NK-92 (cell line): ENCODE results near the gene TARS2.

Experiments used
- DNase-seq: peaks from one replicate; lab custom pipeline; 2025; ENCODE audit not compliant: unreplicated experiment; lab: John Stamatoyannopoulos, UW

The TARS2 gene

DNA sequence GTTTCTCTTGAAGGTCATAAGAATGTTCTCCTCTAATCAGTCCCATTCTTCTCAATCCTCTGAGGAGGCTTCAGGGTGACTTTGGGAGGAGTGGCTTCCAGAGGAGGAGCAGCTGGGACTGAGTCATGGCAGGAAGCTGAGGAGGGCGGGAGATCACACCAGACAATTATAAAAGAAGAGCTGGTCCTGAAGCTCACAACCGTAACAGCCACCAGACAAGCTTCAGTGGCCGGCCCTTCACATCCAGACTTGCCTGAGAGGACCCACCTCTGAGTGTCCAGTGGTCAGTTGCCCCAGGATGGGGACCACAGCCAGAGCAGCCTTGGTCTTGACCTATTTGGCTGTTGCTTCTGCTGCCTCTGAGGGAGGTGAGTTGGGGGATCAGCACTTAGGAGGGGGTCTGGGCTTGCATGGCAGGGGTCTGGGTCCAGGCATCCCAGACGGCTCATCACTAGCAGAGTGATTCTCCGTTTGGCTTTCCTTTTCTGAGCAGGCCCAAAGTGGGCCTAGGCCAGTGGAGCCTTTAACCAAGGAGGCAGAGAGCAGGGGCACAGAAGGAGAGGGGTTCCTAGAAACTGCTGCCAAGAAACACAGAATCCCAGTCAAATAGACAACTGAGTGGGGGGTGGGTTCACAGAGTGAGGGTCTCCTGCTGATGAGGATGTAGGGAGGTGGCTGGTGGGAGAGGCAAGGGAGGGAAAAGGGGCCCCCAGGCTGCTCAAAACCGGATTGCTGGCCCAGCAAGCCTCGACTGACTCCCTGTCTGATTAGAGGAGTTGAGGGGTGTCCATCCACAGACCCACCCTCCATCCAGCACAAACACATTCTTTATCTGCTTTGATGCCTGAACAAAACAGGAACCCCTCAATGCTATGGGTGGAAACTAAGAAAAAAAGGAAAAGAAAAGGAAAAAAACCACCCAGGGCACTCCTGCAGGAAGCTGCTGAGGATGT is 21.0 kb downstream of the TARS2 start, which contains the start of gene ECM1:
Gene ECM1 (plus strand): TSS at position 198 of the 953 bp plus-strand sequence. CDS start 101 bp downstream, at position 299.
- no peak for DNase-seq

DNA sequence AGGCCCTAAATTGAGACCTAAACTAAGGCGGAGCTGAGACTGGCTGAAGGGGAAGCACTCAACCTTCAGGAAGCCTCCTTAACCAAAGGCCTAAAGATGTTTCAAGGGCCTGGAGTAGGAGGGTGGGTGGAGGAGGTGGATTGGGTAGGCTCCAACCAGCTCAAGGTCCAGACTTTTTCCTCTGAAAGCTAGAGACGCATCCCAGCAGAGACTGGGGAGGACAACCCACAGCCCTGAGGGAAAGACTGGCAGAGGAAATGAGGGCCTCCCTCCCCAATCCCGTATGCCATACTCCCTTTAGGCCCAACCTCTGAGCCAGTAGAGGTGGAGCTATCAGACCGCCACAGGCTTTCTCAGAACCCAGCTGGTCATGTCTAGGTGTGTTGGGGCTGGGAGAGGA is 21.8 kb downstream of the TARS2 start:
- no peak for DNase-seq

DNA sequence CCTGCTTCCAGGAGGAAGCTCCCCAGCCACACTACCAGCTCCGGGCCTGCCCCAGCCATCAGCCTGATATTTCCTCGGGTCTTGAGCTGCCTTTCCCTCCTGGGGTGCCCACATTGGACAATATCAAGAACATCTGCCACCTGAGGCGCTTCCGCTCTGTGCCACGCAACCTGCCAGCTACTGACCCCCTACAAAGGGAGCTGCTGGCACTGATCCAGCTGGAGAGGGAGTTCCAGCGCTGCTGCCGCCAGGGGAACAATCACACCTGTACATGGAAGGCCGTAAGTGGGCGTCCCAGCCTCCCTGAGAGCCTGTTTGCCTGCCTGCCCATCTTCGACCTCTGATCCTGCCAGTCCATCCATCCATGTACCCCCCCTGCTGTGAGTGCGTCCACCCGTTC is 24.3 kb downstream of the TARS2 start:
- no peak for DNase-seq

DNA sequence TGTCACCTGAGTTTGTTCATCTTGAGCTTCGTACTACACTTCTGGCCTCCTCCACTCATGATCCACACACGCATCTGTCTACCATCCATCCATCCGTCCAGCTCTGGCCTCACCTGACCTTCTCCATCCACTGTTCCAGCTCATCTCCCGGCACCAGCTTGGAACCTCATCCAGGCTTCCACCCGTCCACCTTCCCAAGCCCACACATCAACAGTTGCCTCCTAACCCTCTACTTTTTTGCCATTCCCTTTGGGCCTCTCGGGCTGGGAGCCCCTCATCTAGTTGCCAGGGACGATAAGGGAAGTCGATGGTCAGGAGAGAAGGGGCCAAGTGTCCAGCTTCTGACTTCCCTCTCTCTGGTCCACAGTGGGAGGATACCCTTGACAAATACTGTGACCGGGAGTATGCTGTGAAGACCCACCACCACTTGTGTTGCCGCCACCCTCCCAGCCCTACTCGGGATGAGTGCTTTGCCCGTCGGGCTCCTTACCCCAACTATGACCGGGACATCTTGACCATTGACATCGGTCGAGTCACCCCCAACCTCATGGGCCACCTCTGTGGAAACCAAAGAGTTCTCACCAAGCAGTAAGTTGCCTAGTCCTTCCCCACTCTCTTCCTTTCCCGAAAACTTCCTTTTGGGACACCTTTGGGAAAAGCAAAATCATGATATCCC is 24.9 kb downstream of the TARS2 start:
- no peak for DNase-seq

DNA sequence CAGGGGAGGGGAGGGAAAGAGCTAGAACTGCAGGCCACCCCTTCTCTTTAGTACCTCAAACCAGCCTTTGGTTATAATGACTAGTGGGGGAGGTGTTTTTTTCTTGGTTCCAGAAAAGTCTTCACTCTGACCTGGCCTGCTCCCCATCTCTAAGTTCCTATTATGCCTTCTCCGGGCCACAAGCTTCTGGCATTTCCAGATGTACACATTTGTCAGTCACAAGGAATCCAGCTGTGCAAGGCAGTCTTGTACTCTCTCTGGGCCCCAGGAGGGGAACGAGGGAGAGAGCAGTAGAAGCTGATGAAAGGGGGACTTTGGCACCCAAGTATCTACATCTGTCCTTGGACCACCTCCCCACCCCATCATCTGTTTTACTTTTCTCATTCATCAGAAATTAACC is 25.6 kb downstream of the TARS2 start:
- no peak for DNase-seq

DNA sequence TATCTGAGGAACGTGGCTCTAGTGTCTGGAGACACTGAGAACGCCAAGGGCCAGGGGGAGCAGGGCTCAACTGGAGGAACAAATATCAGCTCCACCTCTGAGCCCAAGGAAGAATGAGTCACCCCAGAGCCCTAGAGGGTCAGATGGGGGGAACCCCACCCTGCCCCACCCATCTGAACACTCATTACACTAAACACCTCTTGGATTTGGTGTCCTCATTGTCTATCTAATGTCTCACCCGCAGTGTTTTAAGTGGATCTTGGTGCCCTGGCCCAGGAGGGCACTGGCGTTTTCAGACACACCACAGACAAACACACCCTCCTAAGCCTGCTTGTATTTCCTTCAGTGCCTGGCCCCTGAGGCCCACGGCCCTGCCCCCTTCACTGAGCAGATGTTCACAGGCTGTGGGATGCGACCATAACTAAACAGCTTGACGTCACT is 26.2 kb downstream of the TARS2 start:
- DNase-seq, result no peak

DNA sequence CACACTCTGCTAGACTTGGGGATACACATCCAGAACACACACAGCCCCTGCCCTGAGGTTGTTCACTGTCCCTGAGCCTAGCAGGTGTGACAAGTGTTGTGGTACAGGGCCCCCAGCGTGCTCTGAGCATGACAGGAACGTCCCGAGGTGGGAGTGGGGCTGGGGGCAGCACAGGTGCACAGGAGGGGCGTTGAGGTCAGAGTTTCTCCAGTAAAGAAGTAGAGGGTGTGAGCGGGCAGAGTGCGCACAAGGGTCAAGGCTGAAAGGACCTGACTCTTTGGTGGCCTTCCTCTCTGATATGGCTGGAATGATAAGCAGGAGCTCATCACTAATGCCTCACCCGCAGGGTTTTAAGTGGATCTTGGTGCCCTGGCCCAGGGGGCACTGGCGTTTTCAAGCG is 27.0 kb downstream of the TARS2 start:
- no peak for DNase-seq

DNA sequence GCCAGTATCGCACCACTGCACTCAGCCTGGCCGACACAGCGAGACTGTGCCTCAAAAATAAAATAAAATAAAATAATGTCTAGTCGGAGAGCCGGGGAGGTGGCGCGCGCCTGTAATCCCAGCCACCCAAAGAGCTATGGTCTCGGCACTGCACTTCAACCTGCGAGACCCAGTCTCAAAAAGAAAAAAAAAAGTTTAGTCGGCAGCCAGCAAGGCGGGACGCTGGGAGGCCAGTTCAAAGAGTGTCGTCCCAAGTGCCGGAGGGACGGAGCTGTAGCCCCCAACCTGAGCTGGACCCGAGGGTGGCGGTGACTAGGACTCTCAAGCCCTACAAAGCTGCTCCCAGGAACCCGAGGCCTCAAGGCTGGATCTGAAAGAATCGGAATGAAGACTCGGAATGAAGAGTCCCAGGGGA is 27.7 kb downstream of the TARS2 start:
- DNase-seq, result no peak

DNA sequence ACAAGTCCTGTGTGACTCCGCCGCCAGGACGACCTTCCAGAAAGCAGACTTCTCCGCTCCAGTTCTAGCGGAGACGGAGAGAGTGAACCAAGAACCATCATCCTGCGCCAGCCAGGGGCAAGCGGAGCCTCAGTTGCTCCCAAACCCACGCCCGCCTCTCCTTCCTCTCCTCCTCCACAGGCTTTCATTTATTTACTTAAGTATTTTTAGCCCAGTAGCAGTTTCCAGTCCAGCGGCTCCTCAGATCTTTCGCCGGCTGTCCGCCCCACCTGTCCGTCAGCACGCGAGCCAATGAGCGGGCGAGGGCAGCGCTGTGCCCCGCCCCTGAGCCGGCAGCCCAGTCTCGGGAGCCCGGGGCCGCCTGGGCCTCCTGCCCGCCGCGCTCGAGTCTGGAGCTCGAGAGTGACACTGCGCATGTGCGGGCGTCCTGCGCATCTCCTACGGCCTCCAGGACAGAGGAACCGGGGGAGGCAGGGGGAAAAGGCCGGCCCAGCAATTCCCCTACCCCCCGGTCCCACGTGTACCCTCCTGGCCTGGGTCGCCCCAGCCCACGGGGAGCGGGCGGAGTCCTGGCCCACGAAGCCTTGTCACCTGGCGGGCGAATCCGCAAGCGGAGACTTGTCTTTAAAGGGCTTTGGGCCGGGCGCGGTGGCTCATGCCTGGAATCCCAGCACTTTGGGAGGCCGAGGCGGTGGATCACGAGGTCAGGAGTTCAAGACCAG is 28.3 kb downstream of the TARS2 start, which contains the start of gene FALEC:
Gene FALEC (plus strand): TSS at position 425 of the 722 bp plus-strand sequence.
- DNase-seq, result peak; percentile 53

DNA sequence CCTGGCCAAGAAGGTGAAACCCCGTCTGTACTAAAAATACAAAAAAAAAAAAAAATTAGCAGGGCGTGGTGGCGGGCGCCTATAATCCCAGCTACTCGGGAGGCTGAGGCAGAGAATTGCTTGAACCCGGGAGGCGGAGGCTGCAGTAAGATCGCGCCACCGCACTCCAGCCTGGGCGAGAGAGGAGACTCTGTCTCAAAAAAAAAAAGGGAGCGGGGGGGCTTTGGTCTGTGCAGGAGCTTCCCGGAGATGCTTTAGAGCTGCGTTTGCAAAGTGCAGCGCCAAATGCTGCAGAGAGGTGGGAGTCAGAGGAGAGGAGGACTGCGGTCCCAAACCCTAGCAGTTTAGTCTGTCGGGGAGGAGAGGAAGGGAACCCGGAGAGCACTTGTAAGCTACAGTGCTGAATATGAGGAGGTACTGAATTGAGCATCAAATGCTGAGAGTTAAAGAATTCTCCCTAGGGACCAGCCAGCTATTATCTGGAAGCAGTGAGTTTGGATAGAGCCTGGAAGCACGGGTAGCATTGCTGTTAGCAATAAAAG is 28.9 kb downstream of the TARS2 start:
- no peak for DNase-seq

DNA sequence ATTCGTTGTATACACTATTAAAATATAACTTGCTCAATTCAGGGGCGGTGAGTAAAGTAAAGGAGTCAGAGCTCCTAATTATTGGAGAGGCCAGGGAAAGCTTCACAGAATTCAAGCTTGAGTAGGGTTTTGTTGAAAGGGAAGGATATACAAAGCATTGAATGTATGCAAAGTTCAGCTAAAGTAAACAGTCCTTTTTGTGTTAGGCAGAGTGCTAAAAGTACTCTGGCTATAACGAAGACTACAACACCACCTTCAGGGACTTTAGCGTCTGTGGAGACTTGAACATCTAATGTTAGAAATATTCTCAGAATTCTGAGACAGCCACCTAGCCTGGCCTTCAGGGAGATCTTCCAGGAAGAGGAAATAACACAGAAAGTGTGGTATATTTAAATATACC is 29.4 kb downstream of the TARS2 start:
- DNase-seq, result no peak

DNA sequence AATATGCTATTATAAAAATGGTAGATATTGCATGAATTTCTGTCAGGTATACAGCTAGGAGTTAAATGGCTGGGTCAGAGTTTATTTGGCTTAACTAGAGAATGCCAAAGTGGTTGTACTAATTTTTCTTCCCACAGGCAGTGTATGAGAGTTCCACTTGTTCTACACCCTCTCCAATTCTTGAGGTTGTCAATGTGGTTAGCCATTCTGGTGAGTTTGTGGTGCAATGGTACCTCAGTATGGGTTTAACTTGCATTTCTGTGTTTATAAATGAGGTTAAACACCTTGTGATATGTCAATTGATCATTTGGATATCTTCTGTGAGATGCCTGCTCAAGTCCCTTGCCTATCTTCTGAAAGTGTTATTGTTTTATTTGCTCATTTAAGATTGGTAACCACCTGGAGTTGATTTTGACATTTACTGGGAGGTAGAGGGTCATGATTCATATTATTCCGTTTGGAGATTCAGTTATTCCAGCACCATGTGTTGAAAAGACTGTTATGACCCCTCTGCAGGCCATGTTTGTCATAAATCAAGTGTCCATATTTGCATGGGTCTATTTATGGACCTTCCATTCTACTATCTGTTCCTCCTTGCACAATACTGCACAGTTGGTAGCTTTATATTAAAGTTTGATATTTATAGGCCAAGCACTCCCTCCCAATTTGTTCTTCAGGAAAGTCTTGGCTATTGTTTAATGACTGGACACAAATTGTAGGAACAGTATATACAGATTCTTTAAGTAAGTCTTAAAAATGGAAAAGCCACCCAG is 34.2 kb downstream of the TARS2 start:
- DNase-seq, result no peak

DNA sequence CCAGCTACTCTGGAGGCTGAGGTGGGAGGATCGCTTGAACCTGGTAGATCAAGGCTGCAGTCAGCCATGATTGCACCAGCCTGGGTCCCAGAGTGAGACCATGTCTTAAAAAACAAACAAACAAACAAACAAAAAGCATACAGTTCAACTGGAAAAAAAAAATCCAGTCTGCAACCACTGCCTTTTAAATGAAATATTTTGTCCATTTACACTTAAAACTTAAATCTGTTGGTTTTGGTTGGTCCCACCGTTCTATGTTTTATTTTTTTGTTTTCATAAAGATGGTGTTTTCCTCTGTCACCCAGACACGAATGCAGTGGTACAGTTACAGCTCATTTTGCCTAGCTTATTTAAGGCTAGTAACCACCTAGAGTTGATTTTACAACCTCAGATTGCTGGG is 38.1 kb downstream of the TARS2 start:
- no peak for DNase-seq

DNA sequence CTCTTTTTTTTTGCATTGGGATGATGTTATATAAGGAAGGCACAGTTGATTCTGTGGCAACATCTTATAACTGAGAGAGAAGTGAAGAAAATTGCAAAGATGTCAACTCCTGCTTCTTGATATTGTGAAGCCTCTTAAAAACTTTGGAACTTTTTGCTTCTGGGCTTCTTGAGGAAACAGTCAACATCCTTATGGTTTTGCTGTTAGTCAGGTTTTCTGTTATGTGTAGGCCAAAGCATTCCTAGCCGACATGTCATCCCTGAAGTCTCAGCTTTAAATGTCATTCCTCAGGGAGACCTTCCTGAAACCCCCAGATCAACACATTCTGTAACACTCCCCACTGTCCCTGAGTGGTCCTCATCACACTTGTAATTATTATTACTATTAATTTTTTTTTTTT is 41.0 kb downstream of the TARS2 start:
- DNase-seq, result no peak

DNA sequence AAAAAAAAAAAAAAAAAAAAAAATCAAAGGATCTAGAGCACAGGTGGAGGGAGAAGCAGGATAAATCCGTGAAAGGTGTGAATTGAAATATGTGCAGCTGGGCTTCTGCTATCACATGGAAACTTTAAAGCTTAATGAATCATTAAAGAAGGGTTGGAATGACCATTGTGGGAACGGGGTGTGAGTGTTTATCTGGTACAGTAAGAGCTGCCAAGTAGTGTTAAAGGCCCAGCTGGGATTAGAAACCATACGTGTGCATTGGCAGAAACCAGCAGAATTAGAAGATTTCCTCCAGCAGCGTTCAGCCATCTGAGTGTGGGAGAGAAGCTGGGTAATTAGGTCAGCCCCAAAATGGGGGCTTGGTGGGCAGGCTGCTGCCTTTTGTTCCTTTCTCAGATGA is 41.8 kb downstream of the TARS2 start:
- DNase-seq, result no peak

DNA sequence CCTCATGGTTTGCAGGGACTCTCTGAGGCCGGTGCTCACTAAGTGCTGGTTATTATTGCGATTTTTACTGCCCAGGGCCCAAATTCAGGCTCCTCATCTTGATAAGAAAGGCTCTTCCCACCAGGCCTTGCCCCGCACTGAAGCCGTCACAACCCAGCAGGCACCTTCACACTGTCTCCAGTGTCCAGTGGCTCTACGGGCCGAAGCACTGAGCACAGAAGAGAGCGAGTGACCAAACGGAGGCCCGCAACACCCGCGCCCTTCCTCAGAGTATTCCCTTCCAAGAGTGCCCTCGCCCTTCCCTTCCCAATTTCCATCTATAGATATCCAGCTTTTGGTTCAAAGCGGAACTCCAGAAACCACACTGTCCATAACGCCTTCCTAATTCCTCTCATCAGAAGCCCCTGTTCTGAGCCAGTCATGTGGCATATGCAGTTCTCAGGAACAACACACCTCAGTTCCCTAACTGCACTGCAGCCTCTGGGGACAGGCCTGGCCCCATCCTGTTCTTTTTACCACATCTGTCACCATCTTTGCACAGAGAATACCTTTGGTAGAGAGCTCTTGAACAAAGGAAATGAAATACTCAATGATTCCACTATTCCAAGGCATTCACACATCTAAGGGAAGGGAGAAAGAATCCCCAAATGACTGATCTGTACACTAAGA is 43.4 kb downstream of the TARS2 start:
- no peak for DNase-seq

DNA sequence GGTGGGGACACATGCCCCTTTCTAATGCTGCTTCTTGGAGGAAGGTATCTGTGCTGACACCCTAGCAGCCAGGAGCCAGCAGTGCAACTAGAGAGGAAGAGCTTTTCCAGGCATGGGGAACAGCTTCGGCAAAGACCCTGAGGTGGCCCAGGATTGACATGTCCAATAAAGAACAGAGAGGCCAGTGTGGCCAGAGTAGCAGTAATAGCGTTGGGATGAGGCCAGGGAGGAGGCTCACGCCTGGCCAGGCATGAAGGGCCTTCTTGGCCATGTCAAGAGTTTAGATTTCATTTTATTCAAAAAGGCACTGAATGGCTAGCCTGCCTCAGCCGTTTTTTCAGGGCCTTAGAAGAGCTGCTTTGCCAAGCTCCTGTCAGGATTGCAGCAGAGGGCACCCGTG is 45.6 kb downstream of the TARS2 start:
- DNase-seq, result no peak

DNA sequence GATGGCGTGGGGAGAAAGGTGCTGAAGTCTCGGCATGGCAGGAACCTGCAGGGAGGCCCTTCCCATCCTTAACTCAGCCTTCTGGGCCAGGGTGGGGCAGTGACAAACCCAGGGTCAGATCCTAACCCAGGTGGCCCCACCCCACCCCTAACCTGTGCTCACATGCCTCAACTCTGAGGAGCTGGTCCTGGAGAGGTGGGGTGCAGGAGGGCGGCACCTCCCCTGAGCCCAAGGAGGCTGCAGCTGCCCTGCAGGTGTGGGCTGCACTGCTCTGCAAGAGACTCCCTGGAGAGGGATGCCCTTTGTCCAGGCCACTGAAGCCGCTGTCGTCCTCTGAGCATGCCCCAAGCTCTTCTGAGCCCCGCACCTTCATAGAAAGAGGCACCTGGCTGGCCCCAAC is 46.8 kb downstream of the TARS2 start:
- no peak for DNase-seq

DNA sequence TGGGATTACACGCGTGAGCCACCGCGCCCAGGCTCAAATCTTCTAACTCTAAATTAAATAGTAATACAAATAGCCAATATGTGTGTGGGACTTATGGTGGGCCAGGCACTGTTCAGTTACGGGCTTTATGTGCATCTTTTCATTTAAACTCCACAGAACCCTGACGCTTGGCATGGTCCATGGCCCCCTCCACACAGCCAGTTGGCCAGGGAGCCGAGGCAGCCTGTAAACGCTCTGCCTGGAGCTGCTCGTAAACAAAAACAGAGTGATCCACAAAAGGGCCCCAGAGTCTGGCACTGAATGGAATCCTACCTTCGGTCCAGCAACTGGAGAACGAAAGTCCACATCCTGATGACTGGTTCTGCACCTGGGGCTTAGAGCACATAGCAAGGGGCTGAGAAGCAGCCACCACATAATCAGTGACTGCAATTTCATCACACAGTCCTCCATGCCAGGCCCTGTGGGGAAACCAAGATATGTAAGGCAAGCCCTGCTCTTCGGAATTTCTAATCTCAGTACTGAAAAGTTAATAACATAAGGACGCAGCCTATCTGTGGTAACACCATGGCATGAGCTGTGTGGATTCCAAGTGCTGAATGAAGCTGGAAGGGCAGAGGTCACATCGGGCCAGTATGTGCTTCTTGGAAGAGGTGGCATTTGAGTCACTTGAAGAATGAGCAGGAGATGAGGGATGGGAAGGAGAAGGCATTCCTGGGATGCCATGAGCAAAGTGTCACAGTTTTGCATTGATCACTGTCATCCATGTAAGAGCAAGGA is 48.5 kb downstream of the TARS2 start:
- no peak for DNase-seq
